Chondrocyte (in vitro differentiated cells): Measurements from ENCODE around the gene ZNF23. TPM values are rescaled to one million over a fixed set of nuclear protein-coding genes. Genes with fewer than 3 reads are reported as not detected.

ENCODE experiments used
- DNase-seq: peaks from one replicate; pipeline ENCODE4 v3.0.0; 2021; ENCODE audit warnings: mixed read lengths, low spot score
- H3K27ac Mint-ChIP-seq: one replicate; pipeline ENCODE4 v1.8.0; 2021; ENCODE audit warnings: mild to moderate bottlenecking, moderate library complexity, mixed read lengths; ENCODE audit not compliant: unreplicated experiment
- H3K27me3 Mint-ChIP-seq: 2 replicates; pipeline ENCODE4 v1.8.0; 2021; ENCODE audit warnings: low read depth, mixed read lengths
- H3K36me3 Mint-ChIP-seq: 2 replicates; pipeline ENCODE4 v1.8.0; 2021; ENCODE audit warnings: low read depth, mixed read lengths
- H3K4me1 Mint-ChIP-seq: 2 replicates; pipeline ENCODE4 v1.8.0; 2021; ENCODE audit warnings: low read depth, mild to moderate bottlenecking, mixed read lengths
- H3K4me3 Mint-ChIP-seq: one replicate; pipeline ENCODE4 v1.8.0; 2021; ENCODE audit warnings: mild to moderate bottlenecking, moderate library complexity, mixed read lengths; ENCODE audit not compliant: unreplicated experiment
- H3K9me3 Mint-ChIP-seq: 2 replicates; pipeline ENCODE4 v1.8.0; 2021; ENCODE audit warnings: low read depth, mixed read lengths
- total RNA-seq: library from RNA; stranded (reverse); gene quantifications from 3 replicates; pipeline ENCODE4 v1.2.1, GENCODE V29; 2021
- TF ChIP-seq, protein P1 (sequence below): fragments of 200-600 bp; sonication (generic); IDR thresholded peaks from 2 replicates; pipeline ENCODE4 v1.5.0; 2021; ENCODE audit warnings: antibody characterized with exemption, mild to moderate bottlenecking, moderate library complexity

Gene ZNF23
- total RNA-seq, 1 donor from 2014 or later = 10.4 TPM

GRCh38 chr16:71480956-71481355, 18.9 kb upstream of the ZNF23 start:
- TF ChIP-seq, protein P1, sequence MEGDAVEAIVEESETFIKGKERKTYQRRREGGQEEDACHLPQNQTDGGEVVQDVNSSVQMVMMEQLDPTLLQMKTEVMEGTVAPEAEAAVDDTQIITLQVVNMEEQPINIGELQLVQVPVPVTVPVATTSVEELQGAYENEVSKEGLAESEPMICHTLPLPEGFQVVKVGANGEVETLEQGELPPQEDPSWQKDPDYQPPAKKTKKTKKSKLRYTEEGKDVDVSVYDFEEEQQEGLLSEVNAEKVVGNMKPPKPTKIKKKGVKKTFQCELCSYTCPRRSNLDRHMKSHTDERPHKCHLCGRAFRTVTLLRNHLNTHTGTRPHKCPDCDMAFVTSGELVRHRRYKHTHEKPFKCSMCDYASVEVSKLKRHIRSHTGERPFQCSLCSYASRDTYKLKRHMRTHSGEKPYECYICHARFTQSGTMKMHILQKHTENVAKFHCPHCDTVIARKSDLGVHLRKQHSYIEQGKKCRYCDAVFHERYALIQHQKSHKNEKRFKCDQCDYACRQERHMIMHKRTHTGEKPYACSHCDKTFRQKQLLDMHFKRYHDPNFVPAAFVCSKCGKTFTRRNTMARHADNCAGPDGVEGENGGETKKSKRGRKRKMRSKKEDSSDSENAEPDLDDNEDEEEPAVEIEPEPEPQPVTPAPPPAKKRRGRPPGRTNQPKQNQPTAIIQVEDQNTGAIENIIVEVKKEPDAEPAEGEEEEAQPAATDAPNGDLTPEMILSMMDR = no peak
- Mint-ChIP-seq H3K9me3 (no peaks in the 10 kb centered on the region), H3K27me3 (no peaks in the 10 kb centered on the region), H3K4me3 (no peak overlapping the region), H3K27ac (no peak overlapping the region), H3K4me1 (peaks cover 14% of the 10 kb centered on the region), H3K36me3 (peaks cover 19% of the 10 kb centered on the region)
- no peak for DNase-seq

DNA sequence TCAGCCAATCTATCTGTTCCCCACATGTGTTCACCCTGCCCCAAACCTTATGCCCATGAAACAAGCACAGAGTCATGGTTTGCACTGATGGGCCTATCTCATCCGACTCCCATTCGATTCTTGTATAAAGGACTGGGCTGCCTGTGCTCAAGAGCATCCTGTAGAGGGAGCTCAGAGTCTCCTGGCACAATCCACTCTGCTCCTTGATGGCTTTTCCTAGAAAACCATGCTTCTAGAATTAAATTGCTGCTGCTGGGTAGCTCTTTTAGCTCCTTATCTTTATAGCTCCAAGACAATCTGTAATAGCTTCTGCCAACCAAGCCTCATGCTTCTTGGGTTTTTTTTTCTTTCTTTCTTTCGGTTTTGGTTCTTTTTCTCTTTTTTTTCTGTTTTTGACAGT, 17.4 kb upstream of the ZNF23 start:
- Mint-ChIP-seq H3K27ac (no peak overlapping the region), H3K4me1 (peaks cover 19% of the 10 kb centered on the region), H3K9me3 (no peaks in the 10 kb centered on the region), H3K27me3 (no peaks in the 10 kb centered on the region), H3K4me3 (no peak overlapping the region), H3K36me3 (peaks cover 29% of the 10 kb centered on the region)
- TF ChIP-seq, protein P1 = peak; percentile 70
- no peak for DNase-seq

DNA sequence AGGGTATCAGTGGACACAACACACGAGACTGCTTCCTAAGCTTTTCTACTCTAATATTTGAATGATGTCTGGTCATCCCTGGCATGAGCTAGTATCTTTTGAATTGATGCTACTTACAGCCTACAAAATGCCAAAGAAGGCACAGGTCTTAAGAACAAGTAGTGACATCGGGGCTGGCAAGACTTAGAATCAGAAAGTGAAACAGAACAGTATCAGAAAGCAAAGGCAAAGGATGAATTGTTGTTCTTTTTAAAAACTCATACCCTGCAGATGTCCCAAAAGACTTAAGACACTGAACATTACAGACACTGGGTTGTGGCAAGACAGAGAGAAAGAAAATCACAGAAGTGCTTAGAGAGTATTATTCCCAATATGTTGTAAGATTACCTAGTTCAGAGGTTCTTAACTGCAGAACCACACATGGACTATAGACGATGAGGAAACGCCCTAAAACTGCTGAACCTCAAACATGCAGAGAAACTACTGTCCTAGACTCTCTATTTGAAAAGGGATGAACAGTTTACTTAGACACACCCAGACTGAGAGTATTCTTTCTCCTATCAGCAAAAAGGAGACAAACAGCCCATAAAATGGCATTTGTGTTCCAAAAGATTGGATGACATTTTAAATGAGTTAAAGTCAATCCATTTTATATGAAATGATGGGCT, 14.5 kb upstream of the ZNF23 start:
- Mint-ChIP-seq H3K4me1 (peaks cover 19% of the 10 kb centered on the region), H3K27me3 (no peaks in the 10 kb centered on the region), H3K9me3 (no peaks in the 10 kb centered on the region), H3K27ac (no peak overlapping the region), H3K36me3 (peaks cover 29% of the 10 kb centered on the region), H3K4me3 (no peak overlapping the region)
- DNase-seq = no peak
- TF ChIP-seq, protein P1 = no peak

DNA sequence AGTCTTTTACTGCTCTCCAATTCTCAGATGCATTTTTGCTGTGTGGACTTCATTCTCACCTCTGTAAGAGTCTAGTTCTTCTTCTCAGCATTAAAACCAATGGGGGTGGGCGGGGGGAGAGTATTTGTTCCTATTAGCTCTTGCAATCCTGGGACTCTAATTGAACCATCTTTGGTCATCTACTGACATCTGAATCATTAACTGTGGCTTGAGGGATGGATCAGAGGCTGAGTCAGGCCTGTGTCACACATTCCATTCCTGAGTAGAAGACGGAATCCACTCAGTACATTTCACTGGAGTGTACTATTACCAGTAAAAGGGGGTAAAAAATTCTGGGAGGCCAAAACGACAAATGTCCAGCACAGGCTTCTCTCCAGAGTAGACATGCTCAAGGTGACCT, 12.8 kb upstream of the ZNF23 start:
- no peak for DNase-seq
- Mint-ChIP-seq H3K36me3 (peaks cover 29% of the 10 kb centered on the region), H3K9me3 (no peaks in the 10 kb centered on the region), H3K27ac (peak overlapping the region; percentile 67), H3K4me1 (peaks cover 19% of the 10 kb centered on the region), H3K27me3 (no peaks in the 10 kb centered on the region), H3K4me3 (no peak overlapping the region)
- TF ChIP-seq, protein P1 = no peak

DNA sequence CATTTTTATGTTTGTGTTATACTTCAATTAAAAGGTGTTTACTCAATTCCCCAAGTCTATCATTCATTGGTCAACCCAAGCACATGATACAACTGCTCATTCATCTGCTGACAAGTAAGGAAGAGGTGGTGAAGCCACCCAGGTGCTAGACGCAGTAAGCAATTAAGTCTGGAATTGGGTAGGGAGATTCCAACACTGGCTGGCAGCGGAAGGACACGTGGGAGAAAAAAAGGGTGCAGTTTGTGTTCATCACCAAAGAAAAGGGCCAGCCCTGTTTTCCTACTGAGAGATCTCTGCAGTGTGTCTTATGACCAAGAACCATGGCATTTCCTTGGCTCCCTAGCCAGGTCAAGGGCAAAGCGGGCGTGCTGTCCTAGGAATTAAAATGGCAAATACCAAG, 11.8 kb upstream of the ZNF23 start:
- no peak for DNase-seq
- H3K4me1 Mint-ChIP-seq = peaks cover 19% of the 10 kb centered on the region
- H3K4me3 Mint-ChIP-seq = no peak overlapping the region
- no peaks in the 10 kb centered on the region for H3K9me3 Mint-ChIP-seq
- peaks cover 29% of the 10 kb centered on the region for H3K36me3 Mint-ChIP-seq
- TF ChIP-seq, protein P1 = no peak
- no peaks in the 10 kb centered on the region for H3K27me3 Mint-ChIP-seq
- no peak overlapping the region for H3K27ac Mint-ChIP-seq
